IgD-negative memory B cell (primary cell): ENCODE results near the gene EVC2. TPM values are rescaled to one million over a fixed set of nuclear protein-coding genes. Genes with fewer than 3 reads are reported as not detected.

Source experiments
- H3K27ac Mint-ChIP-seq, 3 donors: one replicate each; pipeline ENCODE4 v1.8.0; 2020 to 2022; ENCODE audit warnings: mild to moderate bottlenecking in 3 of 3, mixed read lengths in 3 of 3, moderate library complexity in 1 of 3
- H3K27me3 Mint-ChIP-seq: one replicate; pipeline ENCODE4 v1.8.0; 2021; ENCODE audit warnings: mixed read lengths
- H3K36me3 Mint-ChIP-seq: one replicate; pipeline ENCODE4 v1.8.0; 2020; ENCODE audit warnings: mild to moderate bottlenecking, mixed read lengths
- H3K4me1 Mint-ChIP-seq, 3 donors: one replicate each; pipeline ENCODE4 v1.8.0; 2020 to 2022; ENCODE audit warnings: mixed read lengths in 3 of 3, mild to moderate bottlenecking in 1 of 3
- H3K4me3 Mint-ChIP-seq, 4 donors: one replicate each; pipeline ENCODE4 v1.8.0; 2020 to 2022; ENCODE audit warnings: mild to moderate bottlenecking in 4 of 4, mixed read lengths in 4 of 4, moderate library complexity in 3 of 4
- H3K9me3 Mint-ChIP-seq, 3 donors: one replicate each; pipeline ENCODE4 v1.8.0; 2020 to 2021; ENCODE audit warnings: mixed read lengths in 3 of 3, mild to moderate bottlenecking in 1 of 3
- polyA plus RNA-seq: library from polyadenylated mRNA; unstranded; fragments of 300-500 nt; fragmentation: Illumina TruSeq; gene quantifications from one replicate; pipeline ENCODE4 v1.2.3, GENCODE V29; 2021

Gene EVC2
- polyA plus RNA-seq, 1 donor from 2014 or later, result 0.50 TPM

GRCh38 chr4:5711479-5712184 lies 3.3 kb upstream of the EVC2 start:
- Mint-ChIP-seq H3K4me1 (peaks cover 3 to 10% (median 5%) of the 10 kb centered on the region in 3 donors), H3K9me3 (peaks cover 5 to 12% (median 9%) of the 10 kb centered on the region in 3 donors), H3K4me3 (peak overlapping the region in 2 of 4 donors; percentile 16 to 49), H3K36me3 (no peaks in the 10 kb centered on the region), H3K27me3 (peaks cover 34% of the 10 kb centered on the region), H3K27ac (no peak overlapping the region)

- Mint-ChIP-seq H3K9me3 (peaks cover 5 to 12% (median 7%) of the 10 kb centered on the region in 3 donors), H3K4me3 (peak within 1 kb of the TSS; percentile 16 to 87 (median 64)), H3K36me3 (no peaks in the 10 kb centered on the region), H3K27me3 (peaks cover 36% of the 10 kb centered on the region), H3K27ac (peak within 1 kb of the TSS in 1 of 3 donors; percentile 2), H3K4me1 (peaks cover 3 to 10% (median 5%) of the 10 kb centered on the region in 3 donors)
Observed at GRCh38 chr4:5710961-5711478, 2.7 kb upstream of the EVC2 start, which contains the start of gene EVC. Gene EVC, plus strand, starts transcription at chr4:5711201. Its CDS starts 180 bp downstream, at chr4:5711381.

GRCh38 chr4:5710065-5710960 lies 2.0 kb upstream of the EVC2 start:
- Mint-ChIP-seq H3K27ac (peak overlapping the region in 1 of 3 donors; percentile 2), H3K36me3 (no peaks in the 10 kb centered on the region), H3K27me3 (peaks cover 36% of the 10 kb centered on the region), H3K4me3 (peak overlapping the region; percentile 14 to 87 (median 64)), H3K9me3 (peaks cover 4 to 12% (median 5%) of the 10 kb centered on the region in 3 donors), H3K4me1 (peaks cover 3 to 10% (median 5%) of the 10 kb centered on the region in 3 donors)

GRCh38 chr4:5709207-5709575 lies 832 bp upstream of the EVC2 start:
- Mint-ChIP-seq H3K27me3 (peaks cover 36% of the 10 kb centered on the region), H3K4me1 (peaks cover 3 to 10% (median 5%) of the 10 kb centered on the region in 3 donors), H3K36me3 (no peaks in the 10 kb centered on the region), H3K9me3 (peaks cover 0 to 8% (median 5%) of the 10 kb centered on the region in 3 donors), H3K4me3 (no peak overlapping the region), H3K27ac (no peak overlapping the region)

DNA sequence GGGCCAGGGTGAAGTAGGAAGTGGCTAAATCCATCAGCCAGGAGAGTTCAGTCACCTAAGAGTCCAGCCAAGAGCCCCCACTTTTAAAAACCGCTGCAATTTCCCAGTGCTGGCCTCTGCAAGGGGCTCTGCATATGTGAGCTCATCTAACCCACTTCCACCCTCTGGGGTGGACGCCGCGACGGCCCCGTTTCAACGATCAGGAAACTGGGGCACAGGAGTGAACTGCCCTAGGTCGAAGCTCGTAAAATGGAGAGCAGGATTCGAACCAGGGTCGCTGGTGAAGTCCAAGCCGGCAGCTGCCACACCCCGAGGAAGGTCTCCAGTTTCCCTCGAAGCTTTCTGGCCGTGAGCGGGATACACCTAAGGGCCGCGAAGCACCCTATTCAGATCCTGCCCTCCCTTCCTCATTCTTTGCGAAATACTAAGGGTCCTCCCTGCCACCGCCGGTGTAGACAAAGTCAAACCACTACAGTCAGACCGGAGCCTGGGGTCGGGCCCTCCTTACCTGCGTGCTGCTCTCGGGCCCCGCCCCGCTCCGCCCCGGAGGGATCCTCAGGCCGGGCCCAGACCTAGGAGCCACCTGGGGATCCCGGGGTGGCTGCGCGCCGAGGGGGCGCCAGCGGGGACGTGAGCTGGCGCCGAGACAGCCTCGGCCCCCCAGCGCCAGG lies 446 bp downstream of the EVC2 start:
- Mint-ChIP-seq H3K36me3 (no peaks in the 10 kb centered on the region), H3K27ac (no peak overlapping the region), H3K9me3 (peaks cover 7 to 10% (median 7%) of the 10 kb centered on the region in 3 donors), H3K4me1 (peaks cover 3 to 10% (median 5%) of the 10 kb centered on the region in 3 donors), H3K4me3 (peak overlapping the region in 3 of 4 donors; percentile 23 to 60 (median 25)), H3K27me3 (peaks cover 36% of the 10 kb centered on the region)

DNA sequence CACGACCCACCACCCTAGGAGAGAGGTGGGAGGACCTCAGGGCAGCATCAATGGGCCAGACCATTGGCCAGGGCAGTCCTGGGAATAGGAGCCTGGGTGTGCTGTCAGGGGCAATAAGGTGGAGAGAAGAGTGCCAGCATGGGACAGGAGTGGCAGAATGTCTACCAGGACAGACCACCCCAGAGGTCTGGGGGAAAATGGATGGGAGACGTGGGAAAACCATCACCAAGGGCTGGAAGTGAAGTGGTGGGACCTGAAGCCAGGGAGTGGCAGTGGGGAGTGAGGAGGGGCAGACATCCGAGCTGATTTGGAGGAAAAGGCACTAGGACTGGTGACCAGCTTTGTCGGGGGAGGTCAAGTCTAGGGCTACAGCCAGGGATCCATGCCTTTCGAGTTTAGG lies 993 bp downstream of the EVC2 start:
- no peaks in the 10 kb centered on the region for H3K36me3 Mint-ChIP-seq
- H3K27ac Mint-ChIP-seq, result no peak overlapping the region
- peak overlapping the region in 2 of 4 donors; percentile 23 to 43 for H3K4me3 Mint-ChIP-seq
- peaks cover 3 to 10% (median 5%) of the 10 kb centered on the region in 3 donors for H3K4me1 Mint-ChIP-seq
- H3K27me3 Mint-ChIP-seq, result peaks cover 36% of the 10 kb centered on the region
- peaks cover 4 to 10% (median 7%) of the 10 kb centered on the region in 3 donors for H3K9me3 Mint-ChIP-seq

- peaks cover 3 to 10% (median 5%) of the 10 kb centered on the region in 3 donors for H3K4me1 Mint-ChIP-seq
- H3K27ac Mint-ChIP-seq, result no peak overlapping the region
- no peaks in the 10 kb centered on the region for H3K36me3 Mint-ChIP-seq
- peaks cover 5 to 12% (median 11%) of the 10 kb centered on the region in 3 donors for H3K9me3 Mint-ChIP-seq
- peak overlapping the region in 2 of 4 donors; percentile 23 to 34 for H3K4me3 Mint-ChIP-seq
- peaks cover 33% of the 10 kb centered on the region for H3K27me3 Mint-ChIP-seq
Observed at GRCh38 chr4:5706486-5707290, 1.7 kb downstream of the EVC2 start.

DNA sequence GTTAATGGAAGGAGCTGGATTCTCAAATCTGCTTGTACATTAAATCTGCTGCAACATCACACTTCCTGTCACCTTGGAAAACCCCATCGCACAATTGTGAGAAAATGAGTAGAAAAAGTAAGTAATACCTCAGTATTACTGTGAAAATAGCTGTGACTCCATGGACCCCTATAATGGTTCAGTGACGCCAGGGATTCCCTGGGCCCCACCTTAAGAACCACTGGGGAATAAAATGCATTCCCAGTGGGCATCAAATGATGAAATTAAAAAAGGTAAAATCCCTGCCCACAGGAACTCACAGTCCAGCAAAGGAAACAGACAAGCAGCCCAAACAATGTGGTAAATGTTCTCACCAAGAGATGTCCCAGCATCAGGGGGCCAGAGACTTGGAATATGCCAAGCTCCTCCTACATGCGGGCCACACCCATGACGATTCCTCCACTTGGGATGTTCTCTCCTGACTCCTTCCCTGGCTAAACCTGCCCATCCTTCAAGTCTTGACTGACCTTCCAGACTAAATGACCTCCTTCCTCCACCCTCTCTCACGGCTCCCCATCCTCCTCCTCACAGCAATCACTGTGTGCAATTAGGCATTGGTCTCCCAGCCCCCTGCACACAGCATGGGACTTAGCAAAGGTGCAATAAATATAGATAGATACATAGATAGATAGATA lies 2.6 kb downstream of the EVC2 start:
- Mint-ChIP-seq H3K4me3 (peak overlapping the region in 1 of 4 donors; percentile 13), H3K4me1 (peaks cover 3 to 10% (median 4%) of the 10 kb centered on the region in 3 donors), H3K36me3 (no peaks in the 10 kb centered on the region), H3K27ac (no peak overlapping the region), H3K27me3 (peaks cover 30% of the 10 kb centered on the region), H3K9me3 (peaks cover 5 to 13% (median 12%) of the 10 kb centered on the region in 3 donors)

DNA sequence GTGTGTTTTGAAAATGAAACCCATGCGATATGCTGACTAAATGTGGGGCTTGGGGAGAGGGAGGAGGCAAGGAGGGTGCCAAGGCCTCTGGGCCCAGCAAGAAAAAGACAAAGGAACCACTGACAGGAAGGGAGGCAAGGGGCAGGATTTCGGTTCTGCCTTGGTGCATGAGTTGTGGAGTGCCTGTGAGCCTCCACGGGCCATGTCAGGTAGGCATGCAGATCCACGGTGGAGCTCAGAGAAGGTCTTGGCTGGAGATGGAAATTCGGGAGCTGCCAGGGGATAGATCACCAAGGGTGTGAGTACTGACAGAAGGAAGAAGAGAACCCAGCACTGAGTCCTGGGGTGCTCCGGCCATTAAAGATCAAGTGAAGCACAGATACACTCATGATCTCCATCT lies 4.1 kb downstream of the EVC2 start:
- Mint-ChIP-seq H3K27me3 (peaks cover 20% of the 10 kb centered on the region), H3K4me3 (no peak overlapping the region), H3K27ac (no peak overlapping the region), H3K9me3 (peaks cover 5 to 15% (median 12%) of the 10 kb centered on the region in 3 donors), H3K4me1 (peaks cover 0 to 8% (median 0%) of the 10 kb centered on the region in 3 donors), H3K36me3 (no peaks in the 10 kb centered on the region)

- Mint-ChIP-seq H3K4me3 (no peak overlapping the region), H3K9me3 (peaks cover 5 to 15% (median 12%) of the 10 kb centered on the region in 3 donors), H3K36me3 (no peaks in the 10 kb centered on the region), H3K27ac (peak overlapping the region in 1 of 3 donors; percentile 41), H3K4me1 (peaks cover 0 to 8% (median 0%) of the 10 kb centered on the region in 3 donors), H3K27me3 (peaks cover 17% of the 10 kb centered on the region)
Observed at GRCh38 chr4:5703831-5704230, 4.5 kb downstream of the EVC2 start.

- peaks cover 6% of the 10 kb centered on the region for H3K27me3 Mint-ChIP-seq
- no peaks in the 10 kb centered on the region for H3K36me3 Mint-ChIP-seq
- H3K4me3 Mint-ChIP-seq, result no peak overlapping the region
- peaks cover 0 to 3% (median 0%) of the 10 kb centered on the region in 3 donors for H3K4me1 Mint-ChIP-seq
- peaks cover 5 to 15% (median 10%) of the 10 kb centered on the region in 3 donors for H3K9me3 Mint-ChIP-seq
- H3K27ac Mint-ChIP-seq, result no peak overlapping the region
Observed at GRCh38 chr4:5701971-5702370, 6.4 kb downstream of the EVC2 start.

- Mint-ChIP-seq H3K9me3 (peaks cover 5 to 15% (median 7%) of the 10 kb centered on the region in 3 donors), H3K4me1 (no peaks in the 10 kb centered on the region), H3K4me3 (no peak overlapping the region), H3K27ac (no peak overlapping the region), H3K27me3 (no peaks in the 10 kb centered on the region), H3K36me3 (no peaks in the 10 kb centered on the region)
Observed at GRCh38 chr4:5700459-5700858, 7.9 kb downstream of the EVC2 start.

DNA sequence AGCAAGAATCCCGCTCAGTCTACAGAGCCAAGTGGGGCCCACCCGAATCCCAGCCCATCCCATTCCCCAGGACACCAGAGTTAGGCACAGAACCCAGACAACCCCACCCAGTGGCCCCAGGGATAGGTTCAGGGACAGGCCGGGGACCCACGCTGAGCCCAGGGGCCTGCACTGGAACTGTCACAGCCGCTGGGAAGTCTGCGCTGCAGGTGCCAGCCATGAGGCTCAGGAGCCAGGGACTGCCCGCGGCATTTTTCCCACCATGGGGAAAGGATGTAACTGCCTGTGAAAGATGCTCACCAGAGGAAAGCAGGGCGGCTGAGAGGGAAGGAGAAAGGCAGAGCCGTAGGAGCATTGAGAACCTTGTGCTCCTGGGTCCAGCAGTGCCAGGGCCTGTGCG lies 12.0 kb downstream of the EVC2 start:
- H3K27ac Mint-ChIP-seq, result no peak overlapping the region
- H3K9me3 Mint-ChIP-seq, result peaks cover 0 to 3% (median 3%) of the 10 kb centered on the region in 3 donors
- H3K4me3 Mint-ChIP-seq, result no peak overlapping the region
- H3K4me1 Mint-ChIP-seq, result no peaks in the 10 kb centered on the region
- no peaks in the 10 kb centered on the region for H3K27me3 Mint-ChIP-seq
- no peaks in the 10 kb centered on the region for H3K36me3 Mint-ChIP-seq
